H9 (cell line): ENCODE results near the gene HOXA7. TPM values are rescaled to one million over a fixed set of nuclear protein-coding genes. Genes with fewer than 3 reads are reported as not detected.
A peak's percentile ranks its signal among the peaks of the same experiment; 100 is the strongest.

Experiments
- DNase-seq: peaks from one replicate; pipeline ENCODE4 v3.0.0-alpha.2; 2017
- H2AFZ ChIP-seq: one replicate; pipeline ENCODE4 v1.6.1; 2013; ENCODE audit warnings: mild to moderate bottlenecking, low read length, control low read depth, moderate library complexity
- H2AK5ac ChIP-seq: 2 replicates; pipeline ENCODE4 v1.6.1; 2013; ENCODE audit warnings: low read length, control low read depth, mixed read lengths; ENCODE audit not compliant: insufficient read length
- H2BK120ac ChIP-seq: one replicate; pipeline ENCODE4 v1.6.1; 2013; ENCODE audit warnings: low read depth, mild to moderate bottlenecking, low read length, control low read depth, inconsistent platforms; ENCODE audit not compliant: poor library complexity, severe bottlenecking
- H2BK12ac ChIP-seq: 2 replicates; pipeline ENCODE4 v1.6.1; 2013; ENCODE audit warnings: low read length, control low read depth, mixed read lengths, low read depth; ENCODE audit not compliant: insufficient read length
- H2BK15ac ChIP-seq: 2 replicates; pipeline ENCODE4 v1.6.1; 2013; ENCODE audit warnings: low read depth, low read length, control low read depth
- H2BK20ac ChIP-seq: one replicate; pipeline ENCODE4 v1.6.1; 2013; ENCODE audit warnings: low read depth, mild to moderate bottlenecking, low read length, control low read depth, inconsistent platforms; ENCODE audit not compliant: poor library complexity, severe bottlenecking
- H2BK5ac ChIP-seq: 2 replicates; pipeline ENCODE4 v1.6.1; 2013; ENCODE audit warnings: low read length, control low read depth, mixed read lengths; ENCODE audit not compliant: insufficient read length
- H3K14ac ChIP-seq: 2 replicates; pipeline ENCODE4 v1.6.1; 2013; ENCODE audit warnings: low read length, control low read depth; ENCODE audit not compliant: insufficient read depth
- H3K18ac ChIP-seq: 2 replicates; pipeline ENCODE4 v1.6.1; 2013; ENCODE audit warnings: low read depth, mild to moderate bottlenecking, mixed read lengths, low read length, control low read depth; ENCODE audit not compliant: insufficient read length
- H3K23ac ChIP-seq: 2 replicates; pipeline ENCODE4 v1.6.1; 2013; ENCODE audit warnings: low read length, control low read depth, mixed read lengths, low read depth; ENCODE audit not compliant: insufficient read length
- H3K23me2 ChIP-seq: 2 replicates; pipeline ENCODE4 v1.6.1; 2013; ENCODE audit warnings: low read depth, mild to moderate bottlenecking, mixed read lengths, low read length, control low read depth; ENCODE audit not compliant: insufficient read length, poor library complexity, severe bottlenecking
- H3K27ac ChIP-seq: 2 replicates; pipeline ENCODE4 v1.5.1; 2013; ENCODE audit warnings: low read length, control low read depth, mixed read lengths, low read depth; ENCODE audit not compliant: insufficient read length
- H3K27me3 ChIP-seq: 2 replicates; pipeline ENCODE4 v1.6.1; 2013; ENCODE audit warnings: low read length, control low read depth, inconsistent platforms; ENCODE audit not compliant: insufficient read depth
- H3K4ac ChIP-seq: 2 replicates; pipeline ENCODE4 v1.6.1; 2013; ENCODE audit warnings: low read depth, mild to moderate bottlenecking, control low read depth, inconsistent platforms, low read length, moderate library complexity
- H3K4me1 ChIP-seq: 2 replicates; pipeline ENCODE4 v1.6.1; 2013; ENCODE audit warnings: low read length, control low read depth, inconsistent platforms; ENCODE audit not compliant: insufficient read depth
- H3K4me2 ChIP-seq: 2 replicates; pipeline ENCODE4 v1.6.1; 2013; ENCODE audit warnings: low read length, control low read depth, mixed read lengths; ENCODE audit not compliant: insufficient read length, insufficient read depth
- H3K56ac ChIP-seq: 2 replicates; pipeline ENCODE4 v1.6.1; 2013; ENCODE audit warnings: low read depth, mild to moderate bottlenecking, mixed read lengths, low read length, control low read depth; ENCODE audit not compliant: insufficient read length
- H3K79me1 ChIP-seq: 2 replicates; pipeline ENCODE4 v1.6.1; 2013; ENCODE audit warnings: low read depth, mild to moderate bottlenecking, moderate library complexity, low read length, control low read depth, inconsistent platforms; ENCODE audit not compliant: insufficient read depth, poor library complexity, severe bottlenecking
- H3K79me2 ChIP-seq: 2 replicates; pipeline ENCODE4 v1.6.1; 2013; ENCODE audit warnings: low read length, control low read depth, inconsistent platforms; ENCODE audit not compliant: insufficient read depth
- H3K9ac ChIP-seq: 2 replicates; pipeline ENCODE4 v1.6.1; 2013; ENCODE audit warnings: low read length, control low read depth, mixed read lengths; ENCODE audit not compliant: insufficient read length; ENCODE audit errors: extremely low read depth
- H3K9me3 ChIP-seq: one replicate; pipeline ENCODE4 v1.6.1; 2013; ENCODE audit warnings: low read depth, low read length, inconsistent platforms; ENCODE audit not compliant: control insufficient read depth
- H3T11ph ChIP-seq: one replicate; pipeline ENCODE4 v1.6.1; 2013; ENCODE audit warnings: mild to moderate bottlenecking, low read length, control low read depth, inconsistent platforms
- H4K20me1 ChIP-seq: one replicate; pipeline ENCODE4 v1.6.1; 2013; ENCODE audit not compliant: control insufficient read depth, insufficient read length, insufficient read depth
- H4K5ac ChIP-seq: 2 replicates; pipeline ENCODE4 v1.6.1; 2013; ENCODE audit warnings: low read depth, mild to moderate bottlenecking, mixed read lengths, low read length, control low read depth; ENCODE audit not compliant: insufficient read length
- H4K8ac ChIP-seq: replicated peaks from 2 replicates; pipeline ENCODE4 v1.6.1; 2013; ENCODE audit warnings: low read length, control low read depth, mixed read lengths, low read depth; ENCODE audit not compliant: insufficient read length
- H4K91ac ChIP-seq: 2 replicates; pipeline ENCODE4 v1.6.1; 2013; ENCODE audit warnings: low read depth, mild to moderate bottlenecking, moderate library complexity, mixed read lengths, low read length, control low read depth; ENCODE audit not compliant: insufficient read length
- H3K27ac Mint-ChIP-seq, 3 experiments: 2 replicates in 2 of 3; 3 replicates in 1 of 3; pipeline ENCODE4 v1.8.0; 2020 to 2021; ENCODE audit warnings: mixed read lengths in 3 of 3, mild to moderate bottlenecking in 1 of 3, moderate library complexity in 1 of 3
- H3K27me3 Mint-ChIP-seq: 2 replicates; pipeline ENCODE4 v1.8.0; 2021; ENCODE audit warnings: low read depth, mild to moderate bottlenecking, moderate library complexity, mixed read lengths
- H3K36me3 Mint-ChIP-seq, 3 experiments: 2 replicates in 2 of 3; 3 replicates in 1 of 3; pipeline ENCODE4 v1.8.0; 2020 to 2021; ENCODE audit warnings: low read depth in 3 of 3, mixed read lengths in 3 of 3; ENCODE audit not compliant: insufficient read depth in 1 of 3
- H3K4me1 Mint-ChIP-seq, 2 experiments: 2 replicates each; pipeline ENCODE4 v1.8.0; 2020; ENCODE audit warnings: mixed read lengths in 2 of 2
- H3K4me3 Mint-ChIP-seq, 2 experiments: 2 replicates in 1 of 2; 3 replicates in 1 of 2; pipeline ENCODE4 v1.8.0; 2020 to 2021; ENCODE audit warnings: mild to moderate bottlenecking in 2 of 2, mixed read lengths in 2 of 2, moderate library complexity in 1 of 2
- H3K9me3 Mint-ChIP-seq, 2 experiments: 2 replicates in 1 of 2; 3 replicates in 1 of 2; pipeline ENCODE4 v1.8.0; 2020; ENCODE audit warnings: mild to moderate bottlenecking in 2 of 2, mixed read lengths in 2 of 2, moderate library complexity in 1 of 2
- WGBS: extraction: QIAGEN DNeasy Blood & Tissue Kit; methylation state at CpG from one replicate; pipeline ENCODE4 v1.1.7; 2013; ENCODE audit warnings: missing lambda C conversion rate, low lambda C conversion rate, mixed read lengths; ENCODE audit not compliant: insufficient read length; ENCODE audit errors: extremely low coverage; 5-methylcytosine and 5-hydroxymethylcytosine counted together
- total RNA-seq: library from RNA; stranded (reverse); gene quantifications from 2 replicates; pipeline ENCODE4 v1.2.1, GENCODE V29; 2021
- TF ChIP-seq, protein P1 (sequence below): fragments of 200-600 bp; sonication (generic); conservative IDR thresholded peaks from 3 replicates; pipeline ENCODE4 v1.8.0; 2021; ENCODE audit warnings: antibody characterized with exemption, mild to moderate bottlenecking

Gene HOXA7
- total RNA-seq, 1 experiment from 2014 or later, result not detected

DNA sequence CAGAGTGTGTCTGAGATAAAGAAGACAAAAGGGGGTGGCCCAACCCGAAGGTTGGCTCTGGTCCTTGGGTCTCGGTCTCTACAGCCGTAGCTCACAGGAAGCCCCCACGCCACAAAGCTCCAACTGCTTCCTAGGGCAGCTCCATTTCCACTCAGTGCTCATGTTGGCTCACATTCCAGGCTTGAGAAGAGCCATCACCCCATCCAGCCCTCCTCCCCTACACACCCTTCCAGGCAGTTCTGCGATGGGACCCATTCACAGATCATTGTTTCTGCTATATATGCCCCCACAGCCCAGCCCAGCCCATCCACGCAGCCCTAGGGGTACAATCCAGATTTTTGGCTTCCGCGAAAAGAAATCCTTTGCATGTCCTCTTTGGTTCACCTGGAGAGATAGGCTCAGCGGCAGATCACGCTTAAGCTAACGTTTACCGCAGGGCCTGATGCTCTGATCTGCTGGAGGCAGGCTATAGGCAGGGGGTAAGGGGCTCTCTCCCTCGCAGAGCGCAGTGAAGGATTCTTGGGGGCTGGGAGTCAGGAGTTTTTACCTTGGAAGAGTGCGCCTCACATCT is 34.8 kb upstream of the HOXA7 start:
- H3K27ac ChIP-seq, result no peak overlapping the region
- Mint-ChIP-seq H3K9me3 (peaks cover 2 to 11% of the 10 kb centered on the region in 2 experiments; a peak in 2 of 5 replicates), H3K27me3 (peaks cover 100% of the 10 kb centered on the region), H3K4me3 (no peak overlapping the region), H3K4me1 (peaks cover 13 to 26% of the 10 kb centered on the region in 2 experiments), H3K36me3 (peaks cover 0 to 2% (median 0%) of the 10 kb centered on the region in 3 experiments; a peak in 2 of 7 replicates), H3K27ac (no peak overlapping the region)
- H2BK20ac ChIP-seq, result no peak overlapping the region
- H3K23ac ChIP-seq, result no peak overlapping the region
- no peak overlapping the region for H2BK5ac ChIP-seq
- H3K4me1 ChIP-seq, result no peaks in the 10 kb centered on the region
- no peaks in the 10 kb centered on the region for H4K20me1 ChIP-seq
- TF ChIP-seq, protein P1, sequence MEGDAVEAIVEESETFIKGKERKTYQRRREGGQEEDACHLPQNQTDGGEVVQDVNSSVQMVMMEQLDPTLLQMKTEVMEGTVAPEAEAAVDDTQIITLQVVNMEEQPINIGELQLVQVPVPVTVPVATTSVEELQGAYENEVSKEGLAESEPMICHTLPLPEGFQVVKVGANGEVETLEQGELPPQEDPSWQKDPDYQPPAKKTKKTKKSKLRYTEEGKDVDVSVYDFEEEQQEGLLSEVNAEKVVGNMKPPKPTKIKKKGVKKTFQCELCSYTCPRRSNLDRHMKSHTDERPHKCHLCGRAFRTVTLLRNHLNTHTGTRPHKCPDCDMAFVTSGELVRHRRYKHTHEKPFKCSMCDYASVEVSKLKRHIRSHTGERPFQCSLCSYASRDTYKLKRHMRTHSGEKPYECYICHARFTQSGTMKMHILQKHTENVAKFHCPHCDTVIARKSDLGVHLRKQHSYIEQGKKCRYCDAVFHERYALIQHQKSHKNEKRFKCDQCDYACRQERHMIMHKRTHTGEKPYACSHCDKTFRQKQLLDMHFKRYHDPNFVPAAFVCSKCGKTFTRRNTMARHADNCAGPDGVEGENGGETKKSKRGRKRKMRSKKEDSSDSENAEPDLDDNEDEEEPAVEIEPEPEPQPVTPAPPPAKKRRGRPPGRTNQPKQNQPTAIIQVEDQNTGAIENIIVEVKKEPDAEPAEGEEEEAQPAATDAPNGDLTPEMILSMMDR, result no peak
- no peak overlapping the region for H2BK120ac ChIP-seq
- no peaks in the 10 kb centered on the region for H3K23me2 ChIP-seq
- H3K4me2 ChIP-seq, result no peak overlapping the region
- no peak overlapping the region for H3K14ac ChIP-seq
- no peak overlapping the region for H2AFZ ChIP-seq
- peaks cover 95% of the 10 kb centered on the region for H3K27me3 ChIP-seq
- H2BK15ac ChIP-seq, result no peak overlapping the region
- H3T11ph ChIP-seq, result no peak overlapping the region
- no peak overlapping the region for H2BK12ac ChIP-seq
- no peak overlapping the region for H3K4ac ChIP-seq
- H3K18ac ChIP-seq, result no peak overlapping the region
- H4K5ac ChIP-seq, result no peak overlapping the region
- H2AK5ac ChIP-seq, result no peak overlapping the region
- no peak overlapping the region for H4K8ac ChIP-seq
- H3K56ac ChIP-seq, result no peak overlapping the region
- WGBS, result no CpG with 5 or more reads among the region's 15 CpGs
- no peaks in the 10 kb centered on the region for H3K79me2 ChIP-seq
- H3K79me1 ChIP-seq, result no peaks in the 10 kb centered on the region
- H4K91ac ChIP-seq, result no peak overlapping the region
- no peak overlapping the region for H3K9ac ChIP-seq
- DNase-seq, result peak; percentile 31
- no peaks in the 10 kb centered on the region for H3K9me3 ChIP-seq
